Activated CD4-positive, alpha-beta T cell treated with anti-CD3 and anti-CD28 coated beads, Interleukin-2, amount 50 U/mL, for 48 hours (primary cell): ENCODE data around the gene MDGA2.

ENCODE experiments used
- DNase-seq, 2 experiments: peaks; one replicate each; pipeline ENCODE4 v3.0.0-alpha.2; 2020

Gene MDGA2

DNA sequence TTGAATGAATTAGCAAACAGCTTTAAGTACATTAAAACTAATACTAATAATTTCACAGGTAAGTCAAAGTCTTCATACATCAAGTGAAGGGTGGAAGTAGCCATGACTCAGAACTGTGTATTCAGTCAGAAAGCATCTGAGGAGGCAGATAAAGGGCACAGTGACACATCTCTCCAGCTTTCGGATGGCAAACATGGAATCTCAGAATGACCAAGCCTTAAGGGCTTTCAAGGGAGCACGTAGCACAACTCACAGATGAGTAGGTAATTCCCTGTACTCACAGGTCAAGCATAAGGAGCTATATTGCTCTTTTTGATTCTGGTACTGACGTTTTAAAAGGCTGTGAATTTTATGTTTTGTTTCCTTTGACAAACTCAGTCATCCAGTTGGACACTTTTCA is 56.0 kb downstream of the MDGA2 start:
- DNase-seq: no peak

DNA sequence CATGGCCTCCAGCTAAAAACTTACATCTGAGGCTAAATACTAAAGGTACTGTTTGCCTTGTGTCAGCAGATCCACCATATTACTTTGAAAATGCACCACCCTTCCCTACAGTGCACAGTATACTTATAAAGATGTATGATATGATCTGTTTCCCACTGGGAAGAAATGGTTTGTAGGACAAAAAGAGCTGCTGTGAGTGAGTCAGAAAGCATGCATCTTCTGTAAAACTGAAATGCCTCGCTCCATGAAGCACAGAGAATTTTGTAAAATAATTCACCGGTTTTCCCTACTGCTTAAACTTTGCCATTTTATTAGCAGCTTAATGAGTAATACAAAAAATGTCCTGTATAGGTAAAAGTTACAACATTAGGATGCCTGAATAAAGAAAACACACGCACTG is 68.8 kb downstream of the MDGA2 start:
- DNase-seq: no peak

- no peak for DNase-seq
Measured at GRCh38 chr14:47596860-47597259, 78.5 kb downstream of the MDGA2 start.

- DNase-seq: no peak
Measured at GRCh38 chr14:47596232-47596631, 79.2 kb downstream of the MDGA2 start.

DNA sequence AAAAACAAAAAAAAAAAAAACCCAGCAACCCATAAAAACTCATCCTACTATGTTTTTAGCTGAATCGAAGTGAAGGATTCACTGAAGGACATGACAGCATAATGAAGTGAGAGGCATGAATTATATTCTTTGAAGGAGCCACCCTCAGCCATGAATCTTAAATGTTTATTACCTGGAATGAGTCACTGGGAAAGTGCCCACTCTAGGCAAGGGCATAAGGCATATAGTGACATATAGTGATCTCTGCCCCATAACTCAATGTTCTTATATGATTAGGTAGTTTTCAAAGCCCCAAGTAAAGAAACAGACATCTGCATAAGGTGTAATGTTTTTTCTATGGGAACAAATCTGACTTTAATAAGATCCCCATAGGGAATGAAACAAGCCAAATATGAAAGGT is 79.9 kb downstream of the MDGA2 start:
- DNase-seq: no peak

DNA sequence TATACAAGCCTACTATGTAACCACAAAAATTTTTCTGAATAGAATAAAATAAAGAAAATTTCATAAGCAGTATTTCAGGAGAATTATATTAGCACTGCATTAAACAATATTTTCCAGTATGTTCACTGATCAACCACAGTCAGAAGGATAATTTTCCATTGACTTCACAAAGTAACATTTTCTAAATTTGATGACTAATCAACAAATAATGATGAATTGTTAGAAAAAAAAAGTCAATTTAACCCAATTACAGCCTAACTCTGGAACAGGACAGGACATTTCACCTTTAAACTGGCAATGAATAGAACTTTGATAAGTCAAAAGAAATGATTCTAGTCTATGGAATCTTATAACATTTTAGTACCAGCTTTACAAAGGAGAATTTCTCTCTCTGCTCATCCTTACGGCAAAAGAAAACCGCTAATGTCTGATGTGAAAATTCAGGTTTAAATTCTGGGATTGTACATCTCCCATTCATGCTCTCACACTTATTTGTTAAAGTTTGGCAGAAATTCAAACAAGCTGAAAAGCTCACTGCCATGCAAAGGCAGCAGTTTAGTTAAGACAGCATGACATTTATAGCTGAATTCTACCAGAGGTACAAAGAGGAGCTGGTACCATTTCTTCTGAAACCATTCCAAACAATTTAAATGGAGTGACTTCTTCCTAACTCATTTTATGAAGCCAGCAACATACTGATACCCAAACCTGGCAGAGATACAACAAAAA is 84.5 kb downstream of the MDGA2 start:
- DNase-seq: no peak

- DNase-seq: no peak
Measured at GRCh38 chr14:47585447-47585846, 90.0 kb downstream of the MDGA2 start.

DNA sequence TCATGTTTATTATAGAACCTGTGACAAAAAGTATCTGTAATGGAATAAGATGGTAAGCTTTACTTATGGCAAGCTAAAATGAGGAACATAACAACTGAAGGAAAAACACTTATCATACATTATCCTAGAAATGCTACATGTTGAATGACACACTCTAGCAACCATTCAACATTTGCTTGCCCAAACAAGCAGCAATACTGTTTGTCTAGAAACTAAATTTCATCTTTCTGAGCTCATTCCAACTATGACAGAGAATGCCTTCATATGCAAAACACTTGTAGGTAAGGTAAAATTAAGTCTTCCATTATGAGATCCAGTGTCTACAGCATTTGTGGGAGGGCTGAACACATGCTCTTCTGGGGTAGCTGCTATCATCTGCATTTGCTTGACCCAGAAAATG is 108.1 kb downstream of the MDGA2 start:
- no peak for DNase-seq

GRCh38 chr14:47557894-47558293 is 117.5 kb downstream of the MDGA2 start:
- DNase-seq: no peak

DNA sequence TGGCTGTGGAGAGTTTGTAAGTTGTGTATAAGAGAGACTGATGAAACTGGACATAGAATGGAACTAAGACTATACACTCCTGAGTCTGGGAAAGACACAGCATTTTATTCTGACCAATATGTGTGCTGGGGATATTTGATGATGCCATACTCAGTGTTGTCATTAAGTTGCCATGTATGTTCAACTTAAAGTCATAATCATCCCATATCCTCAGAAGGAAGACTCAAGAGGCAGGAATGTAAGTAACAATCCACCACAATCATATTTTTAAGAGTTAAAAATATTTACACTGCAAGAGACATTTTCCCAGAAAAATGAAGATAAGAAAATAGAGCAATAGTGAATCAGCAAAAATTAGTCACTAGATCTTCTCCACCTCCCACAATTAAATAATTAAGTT is 120.1 kb downstream of the MDGA2 start:
- no peak for DNase-seq

DNA sequence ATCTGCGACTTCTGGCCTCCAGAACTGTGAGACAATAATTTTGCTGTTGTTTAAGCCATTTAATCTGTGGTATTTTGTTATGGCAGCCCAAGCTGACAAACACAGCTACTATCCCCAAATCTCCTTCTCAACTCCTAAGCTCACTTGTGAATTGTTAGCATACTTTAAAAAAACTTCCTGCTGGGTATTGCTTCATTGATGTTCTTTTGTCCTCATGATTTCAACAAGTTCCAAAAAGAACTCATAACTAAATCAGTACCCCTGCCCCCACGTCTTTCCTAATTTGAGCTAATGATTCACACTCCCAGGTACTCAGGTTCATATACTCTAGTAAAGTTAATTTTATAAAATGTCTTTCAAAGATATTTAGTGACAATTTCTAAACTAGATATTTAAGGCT is 125.5 kb downstream of the MDGA2 start:
- no peak for DNase-seq

- no peak for DNase-seq
Measured at GRCh38 chr14:47543459-47543858, 131.9 kb downstream of the MDGA2 start.

DNA sequence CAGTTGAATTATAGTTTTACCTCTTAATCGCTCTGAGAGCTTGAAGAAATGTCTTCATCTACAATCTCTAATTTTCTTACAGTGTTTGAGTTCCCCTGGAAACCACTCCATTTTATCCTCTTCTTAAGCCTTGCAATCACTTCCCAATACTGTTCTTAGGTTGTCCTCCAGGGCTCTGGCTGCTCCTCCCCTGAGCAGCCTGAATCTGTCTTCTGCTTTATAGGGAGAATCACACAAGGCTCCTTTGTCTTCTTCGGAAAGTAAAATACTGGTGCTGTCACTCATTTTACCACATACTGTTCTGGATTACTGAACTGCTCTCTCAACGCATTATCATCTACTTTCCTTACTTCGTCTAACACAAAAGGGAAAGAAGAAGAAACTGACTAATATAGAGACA is 133.7 kb downstream of the MDGA2 start:
- no peak for DNase-seq

DNA sequence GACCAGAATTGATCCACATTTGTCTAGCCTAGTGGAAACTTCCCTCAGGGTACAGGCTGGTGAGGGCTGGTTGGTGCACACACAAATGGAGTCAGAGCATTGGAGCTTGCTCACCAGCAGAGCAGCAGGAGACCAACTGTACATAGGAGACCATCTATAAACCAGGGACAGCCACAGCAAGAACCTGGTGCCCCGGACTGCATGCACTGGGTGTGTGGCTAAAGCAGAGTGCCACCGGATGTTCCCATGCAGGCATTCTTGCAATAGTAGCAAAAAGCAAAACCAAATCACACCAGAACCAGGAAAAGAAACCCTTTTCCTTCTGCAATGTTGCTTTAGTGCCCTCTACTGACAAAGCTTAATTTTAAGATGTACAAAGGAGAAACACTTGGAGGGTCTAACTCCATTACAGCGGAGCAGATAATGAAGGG is 136.4 kb downstream of the MDGA2 start:
- no peak for DNase-seq

DNA sequence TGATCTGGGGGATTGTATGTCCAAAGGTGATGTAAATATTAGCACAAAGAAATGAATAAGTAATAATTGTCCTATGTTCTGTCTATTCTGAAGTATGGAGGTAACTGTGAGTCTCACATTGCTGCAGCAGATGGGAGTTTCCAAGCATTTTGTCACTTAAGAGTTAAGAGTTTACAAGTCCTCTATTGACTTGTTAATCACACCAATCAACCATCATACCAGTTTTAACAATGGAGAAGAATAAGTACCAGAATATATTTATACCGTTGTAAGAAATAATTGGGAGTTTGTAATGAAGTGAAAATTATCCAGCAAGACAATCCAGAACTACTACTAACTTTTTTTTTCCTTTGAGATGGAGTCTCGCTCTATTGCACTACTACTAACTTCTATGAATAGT is 139.1 kb downstream of the MDGA2 start:
- no peak for DNase-seq

GRCh38 chr14:47526591-47527244 is 148.7 kb downstream of the MDGA2 start:
- DNase-seq: no peak

DNA sequence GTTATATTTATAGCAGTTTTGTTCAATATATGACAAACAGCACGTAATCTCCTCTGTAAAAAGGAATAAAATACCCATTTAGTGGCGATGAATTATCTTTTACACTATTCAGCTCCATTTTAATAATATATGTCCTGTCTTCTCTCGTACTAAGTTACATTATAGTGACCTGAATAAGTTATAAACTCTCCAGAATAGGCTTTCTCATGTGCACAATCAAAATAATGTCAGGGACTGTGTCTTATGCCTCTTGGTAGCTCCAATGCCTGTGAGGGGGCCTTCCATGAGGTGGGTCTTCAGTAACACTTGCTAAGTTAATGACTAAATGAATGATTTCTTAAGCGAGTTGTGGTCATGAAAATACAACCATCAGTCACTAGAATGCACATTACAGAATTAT is 150.9 kb downstream of the MDGA2 start:
- no peak for DNase-seq

DNA sequence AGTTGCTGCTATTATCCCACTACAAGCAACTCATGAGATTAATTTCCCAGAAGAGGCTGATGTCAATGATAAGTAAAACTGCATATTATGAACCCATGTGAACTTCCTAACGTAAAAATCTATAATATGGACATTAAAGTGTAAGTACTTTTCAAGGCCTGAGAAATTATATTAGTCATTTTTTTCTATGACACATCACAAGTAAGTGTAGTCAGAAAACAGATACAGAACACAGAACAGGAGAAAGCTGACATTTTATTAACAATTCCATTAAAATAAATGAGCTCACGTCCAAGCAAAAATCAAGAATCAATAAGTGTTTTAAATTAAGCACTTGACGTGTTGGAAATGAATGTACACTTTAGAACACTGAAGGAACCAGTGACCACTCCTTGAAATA is 155.0 kb downstream of the MDGA2 start:
- DNase-seq: no peak

GRCh38 chr14:47511829-47512228 is 163.6 kb downstream of the MDGA2 start:
- no peak for DNase-seq

- no peak for DNase-seq
Measured at GRCh38 chr14:47509957-47510356, 165.4 kb downstream of the MDGA2 start.

GRCh38 chr14:47507861-47508260 is 167.5 kb downstream of the MDGA2 start:
- no peak for DNase-seq

GRCh38 chr14:47500369-47500768 is 175.0 kb downstream of the MDGA2 start:
- no peak for DNase-seq

- no peak for DNase-seq
Measured at GRCh38 chr14:47490766-47491165, 184.6 kb downstream of the MDGA2 start.

DNA sequence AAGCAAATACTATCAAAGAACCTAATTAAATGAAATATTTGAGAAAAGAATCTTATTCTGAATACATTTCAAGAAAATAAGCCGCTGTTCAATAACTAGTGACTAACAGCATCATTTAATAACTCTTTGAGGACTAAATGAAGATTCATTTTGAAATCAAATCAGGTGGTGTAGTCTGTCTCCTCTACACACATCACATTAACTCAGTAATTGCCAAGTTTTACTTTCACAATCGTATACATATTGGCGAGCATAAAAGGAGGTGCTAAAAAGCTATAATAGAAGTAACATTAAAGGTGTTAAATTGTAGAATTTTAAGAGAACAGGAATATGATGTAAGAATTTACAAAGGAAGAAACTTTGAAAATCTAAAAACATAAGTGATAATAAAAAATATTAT is 185.1 kb downstream of the MDGA2 start:
- DNase-seq: no peak

- no peak for DNase-seq
Measured at GRCh38 chr14:47485421-47485820, 190.0 kb downstream of the MDGA2 start.
